Measurements from ENCODE around the gene NPTX1.

DNA sequence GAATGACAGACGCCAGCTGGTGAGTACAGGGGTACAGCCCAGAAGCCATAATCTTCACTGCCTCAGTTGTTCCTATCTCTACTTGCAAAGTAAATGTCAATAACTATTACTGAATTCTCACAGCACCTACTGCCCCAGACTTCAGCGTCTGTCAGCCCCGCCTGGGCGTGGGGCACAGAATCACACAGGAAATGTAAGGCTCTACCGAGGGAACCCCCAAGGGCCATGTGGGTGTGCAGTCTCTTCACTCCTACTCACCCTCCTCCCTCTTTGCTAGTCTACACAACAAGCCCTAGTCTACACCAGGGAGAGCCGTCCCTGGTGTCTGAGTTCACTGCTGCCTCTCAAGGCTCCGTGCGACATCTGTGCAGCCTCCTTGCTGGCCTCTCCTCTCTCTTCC lies 4.5 kb downstream of the NPTX1 start:
- no peak for TF ChIP-seq POLR2A (IDR thresholded peaks at IDR 0.05; ENCODE audit: low read depth, low read length)
- no peak for TF ChIP-seq POLR2AphosphoS5 (IDR thresholded peaks at IDR 0.05; ENCODE audit: low read depth, low read length)
- no peak for TF ChIP-seq TAF1 (IDR thresholded peaks at IDR 0.05; ENCODE audit: borderline replicate concordance, low read depth, low read length)

Data from GM12892 (cell line).